ENCODE measurements around the gene RASSF7. TPM values are rescaled to one million over a fixed set of nuclear protein-coding genes. Genes with fewer than 3 reads are reported as not detected.

RASSF7 gene
- polyA plus RNA-seq, 1 of the 3 experiments (the other 2 are of a cell fraction) = 19.8 TPM

DNA sequence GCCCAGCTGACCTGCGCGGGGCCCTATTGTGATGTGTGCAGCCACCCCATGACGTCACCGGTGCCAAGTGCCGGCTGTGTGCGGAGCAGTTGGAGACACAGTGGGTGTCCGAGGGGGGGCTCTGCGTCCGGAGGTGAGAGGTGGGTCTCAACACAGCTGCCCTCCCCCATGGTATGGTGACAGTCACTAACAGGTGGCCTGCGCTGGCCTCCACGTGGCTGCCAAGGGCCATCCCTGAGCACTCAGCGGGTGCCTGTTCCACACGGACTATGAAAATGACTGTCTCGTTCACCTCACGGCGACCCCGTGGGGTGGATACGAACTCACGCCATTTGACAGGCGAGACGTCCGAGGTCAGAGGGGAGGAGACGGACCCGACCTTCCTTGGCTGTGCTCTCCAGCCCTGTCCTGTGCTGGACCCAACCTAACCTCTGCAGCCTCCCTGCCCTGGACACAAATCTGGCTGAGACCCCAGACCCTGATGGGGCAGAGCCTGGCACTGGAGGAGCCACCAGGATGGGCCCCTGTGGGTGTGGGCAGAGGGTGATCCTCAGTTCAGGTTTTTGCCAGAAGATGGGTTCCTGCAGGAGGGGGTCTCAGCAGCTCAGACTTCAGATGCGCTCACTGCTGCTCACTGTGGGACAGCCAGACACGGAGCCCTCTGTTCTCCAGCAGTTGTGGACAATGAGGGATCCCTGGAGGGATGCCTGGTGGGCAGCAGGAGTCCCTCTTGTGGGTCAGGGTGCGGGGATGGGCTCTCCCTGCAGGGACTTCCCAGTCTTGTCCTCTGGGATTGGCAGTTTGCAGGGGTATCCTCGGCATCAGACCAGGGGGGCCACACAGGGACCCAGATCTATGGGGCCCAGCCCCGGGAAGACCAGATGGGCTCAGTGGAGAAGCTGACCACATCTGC, 31.7 kb upstream of the RASSF7 start:
- ChIA-PET CTCF (interaction anchor here (0.7 kb wide), 1 partner anchor 11 kb away, joined by 3 read pairs; no protein-coding TSS in a partner anchor), POLR2A (no interaction called here)
- Histone ChIP-seq H3K27me3 (ENCODE audit: insufficient read depth) (no peaks in the 10 kb centered on the region), H3K4me3 (ENCODE audit: low read depth in 2 of 2, low read length in 1 of 2) (no peak overlapping the region), H3K9ac (no peak overlapping the region), H3K27ac (ENCODE audit: low read depth in 2 of 2, low read length in 1 of 2) (no peak overlapping the region), H3K79me2 (ENCODE audit: insufficient read depth) (peaks cover 7% of the 10 kb centered on the region; the same call in 1 of the 2 replicates), H3K36me3 (replicated peaks in 1 of 2; ENCODE audit: control insufficient read depth in 1 of 2, insufficient read depth in 2 of 2, low read length in 1 of 2) (peaks cover 0 to 27% of the 10 kb centered on the region in 2 experiments), H3K9me2 (no peaks in the 10 kb centered on the region), H3K9me3 (no peaks in the 10 kb centered on the region), H3F3A (replicated peaks; ENCODE audit: insufficient read depth) (no peaks in the 10 kb centered on the region), H4K20me1 (ENCODE audit: insufficient read depth) (peaks cover 6% of the 10 kb centered on the region; the same call in 1 of the 2 replicates), H2AFZ (ENCODE audit: low read depth) (no peak overlapping the region), H3K4me1 (ENCODE audit: control insufficient read depth in 1 of 2, insufficient read depth in 2 of 2, low read depth in 1 of 2, low read length in 1 of 2) (peaks cover 0 to 5% of the 10 kb centered on the region in 2 experiments; a peak in 1 of 4 replicates), H3K4me2 (no peak overlapping the region)
- WGBS (ENCODE audit: low lambda C conversion rate) = 92% methylated on average over 14 of the region's 29 CpGs
- TF ChIP-seq, protein P1, sequence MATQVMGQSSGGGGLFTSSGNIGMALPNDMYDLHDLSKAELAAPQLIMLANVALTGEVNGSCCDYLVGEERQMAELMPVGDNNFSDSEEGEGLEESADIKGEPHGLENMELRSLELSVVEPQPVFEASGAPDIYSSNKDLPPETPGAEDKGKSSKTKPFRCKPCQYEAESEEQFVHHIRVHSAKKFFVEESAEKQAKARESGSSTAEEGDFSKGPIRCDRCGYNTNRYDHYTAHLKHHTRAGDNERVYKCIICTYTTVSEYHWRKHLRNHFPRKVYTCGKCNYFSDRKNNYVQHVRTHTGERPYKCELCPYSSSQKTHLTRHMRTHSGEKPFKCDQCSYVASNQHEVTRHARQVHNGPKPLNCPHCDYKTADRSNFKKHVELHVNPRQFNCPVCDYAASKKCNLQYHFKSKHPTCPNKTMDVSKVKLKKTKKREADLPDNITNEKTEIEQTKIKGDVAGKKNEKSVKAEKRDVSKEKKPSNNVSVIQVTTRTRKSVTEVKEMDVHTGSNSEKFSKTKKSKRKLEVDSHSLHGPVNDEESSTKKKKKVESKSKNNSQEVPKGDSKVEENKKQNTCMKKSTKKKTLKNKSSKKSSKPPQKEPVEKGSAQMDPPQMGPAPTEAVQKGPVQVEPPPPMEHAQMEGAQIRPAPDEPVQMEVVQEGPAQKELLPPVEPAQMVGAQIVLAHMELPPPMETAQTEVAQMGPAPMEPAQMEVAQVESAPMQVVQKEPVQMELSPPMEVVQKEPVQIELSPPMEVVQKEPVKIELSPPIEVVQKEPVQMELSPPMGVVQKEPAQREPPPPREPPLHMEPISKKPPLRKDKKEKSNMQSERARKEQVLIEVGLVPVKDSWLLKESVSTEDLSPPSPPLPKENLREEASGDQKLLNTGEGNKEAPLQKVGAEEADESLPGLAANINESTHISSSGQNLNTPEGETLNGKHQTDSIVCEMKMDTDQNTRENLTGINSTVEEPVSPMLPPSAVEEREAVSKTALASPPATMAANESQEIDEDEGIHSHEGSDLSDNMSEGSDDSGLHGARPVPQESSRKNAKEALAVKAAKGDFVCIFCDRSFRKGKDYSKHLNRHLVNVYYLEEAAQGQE (IDR thresholded peaks at IDR 0.05; ENCODE audit: low read depth, low read length) = no peak
- TF ChIP-seq, protein P2, sequence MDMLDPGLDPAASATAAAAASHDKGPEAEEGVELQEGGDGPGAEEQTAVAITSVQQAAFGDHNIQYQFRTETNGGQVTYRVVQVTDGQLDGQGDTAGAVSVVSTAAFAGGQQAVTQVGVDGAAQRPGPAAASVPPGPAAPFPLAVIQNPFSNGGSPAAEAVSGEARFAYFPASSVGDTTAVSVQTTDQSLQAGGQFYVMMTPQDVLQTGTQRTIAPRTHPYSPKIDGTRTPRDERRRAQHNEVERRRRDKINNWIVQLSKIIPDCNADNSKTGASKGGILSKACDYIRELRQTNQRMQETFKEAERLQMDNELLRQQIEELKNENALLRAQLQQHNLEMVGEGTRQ (IDR thresholded peaks at IDR 0.05; ENCODE audit: borderline replicate concordance, low read depth, low read length) = no peak
- TF ChIP-seq JUND (IDR thresholded peaks at IDR 0.05) (no peak), GATA2 (CRISPR knock-in tag; IDR thresholded peaks at IDR 0.05) (no peak), FOXM1 (IDR thresholded peaks at IDR 0.05; ENCODE audit: low read depth) (no peak), TAF1 (IDR thresholded peaks at IDR 0.05; ENCODE audit: borderline replicate concordance, low read depth, low read length) (no peak), YY1 (IDR thresholded peaks at IDR 0.05; ENCODE audit: low read depth) (no peak)
- TF ChIP-seq, protein P3, sequence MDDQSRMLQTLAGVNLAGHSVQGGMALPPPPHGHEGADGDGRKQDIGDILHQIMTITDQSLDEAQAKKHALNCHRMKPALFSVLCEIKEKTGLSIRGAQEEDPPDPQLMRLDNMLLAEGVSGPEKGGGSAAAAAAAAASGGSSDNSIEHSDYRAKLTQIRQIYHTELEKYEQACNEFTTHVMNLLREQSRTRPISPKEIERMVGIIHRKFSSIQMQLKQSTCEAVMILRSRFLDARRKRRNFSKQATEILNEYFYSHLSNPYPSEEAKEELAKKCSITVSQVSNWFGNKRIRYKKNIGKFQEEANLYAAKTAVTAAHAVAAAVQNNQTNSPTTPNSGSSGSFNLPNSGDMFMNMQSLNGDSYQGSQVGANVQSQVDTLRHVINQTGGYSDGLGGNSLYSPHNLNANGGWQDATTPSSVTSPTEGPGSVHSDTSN (IDR thresholded peaks at IDR 0.05) = no peak
- no peak for DNase-seq
